Uterus (tissue), 4 donors: ENCODE data around the gene LSAMP. TPM values are rescaled to one million over a fixed set of nuclear protein-coding genes. Genes with fewer than 3 reads are reported as not detected.
A peak's percentile ranks its signal among the peaks of the same experiment; 100 is the strongest.
"Not testable (repeated sequence)": the region's sequence is repeated elsewhere in the genome, so short reads cannot be mapped to it uniquely, and the experiment has no call there.

Source experiments
- DNase-seq, 2 donors: peaks; one replicate each; pipeline ENCODE4 v3.0.0-alpha.2; 2019 to 2020
- H3K27ac ChIP-seq, 2 donors: fragments of 200-600 bp; sonication (generic); 1 replicate in 1 of 2; 2 replicates in 1 of 2; pipeline ENCODE4 v1.5.1; 2016 to 2018
- H3K27me3 ChIP-seq, 2 donors: fragments of 200-600 bp; sonication (generic); one replicate each; pipeline ENCODE4 v1.5.1; 2018 to 2019; ENCODE audit warnings: control low read depth in 1 of 2
- H3K36me3 ChIP-seq, 2 donors: fragments of 200-600 bp; sonication (generic); one replicate each; pipeline ENCODE4 v1.5.1; 2019; ENCODE audit warnings: control low read depth in 1 of 2
- H3K4me1 ChIP-seq, 2 donors: fragments of 200-600 bp; sonication (generic); one replicate each; pipeline ENCODE4 v1.5.1; 2018 to 2019; ENCODE audit warnings: control low read depth in 1 of 2
- H3K4me3 ChIP-seq, 2 donors: fragments of 200-600 bp; sonication (generic); 1 replicate in 1 of 2; 2 replicates in 1 of 2; pipeline ENCODE4 v1.5.1; 2018 to 2019; ENCODE audit warnings: mild to moderate bottlenecking in 1 of 2
- H3K9me3 ChIP-seq, 2 donors: fragments of 200-600 bp; sonication (generic); one replicate each; pipeline ENCODE4 v1.5.1; 2019; ENCODE audit warnings: control low read depth in 1 of 2
- CTCF ChIP-seq, 4 experiments: fragments of 200-600 bp in 2 of 4; fragments of 450-650 bp in 2 of 4; sonication (generic) in 2 of 4; IDR thresholded peaks; one replicate each; pipeline ENCODE4 v1.5.1; 2016 to 2019; ENCODE audit warnings: antibody characterized with exemption in 4 of 4, mild to moderate bottlenecking in 2 of 4, moderate library complexity in 1 of 4
- POLR2A ChIP-seq, 2 donors: fragments of 450-650 bp; IDR thresholded peaks; one replicate each; pipeline ENCODE4 v1.6.1; 2016; ENCODE audit warnings: antibody characterized with exemption in 2 of 2, mild to moderate bottlenecking in 1 of 2, moderate library complexity in 1 of 2
- intact Hi-C: fragments of 100-400 bp; cut with DNase I; formaldehyde crosslinking; loops from one replicate; pipeline ENCODE4 v1.15.1; 2023; ENCODE audit warnings: low total_unique reads
- total RNA-seq, 4 donors: library from RNA; depleted of rRNA in 3 of 4; stranded (reverse); fragments of >200 nt in 3 of 4; gene quantifications; one replicate each; pipeline versions ENCODE4 v1.1.0 to v1.2.4, GENCODE V29; 2014 to 2023
- donor health status: DM: yes; HTN: yes; CAD: no.

Gene LSAMP
- total RNA-seq, 4 donors from 2014 or later = 0.26 to 25.8 (median 1.8) TPM

GRCh38 chr3:115845986-115846385 lies 599.3 kb downstream of the LSAMP start:
- H3K36me3 ChIP-seq = no peaks in the 10 kb centered on the region
- no peak for DNase-seq
- H3K9me3 ChIP-seq = no peaks in the 10 kb centered on the region
- no peak overlapping the region for H3K4me3 ChIP-seq
- no peaks in the 10 kb centered on the region for H3K4me1 ChIP-seq
- no peak overlapping the region for H3K27ac ChIP-seq
- no peaks in the 10 kb centered on the region for H3K27me3 ChIP-seq
- intact Hi-C loops = no loop called here
- TF ChIP-seq CTCF (IDR thresholded peaks at IDR 0.05) (no peak), POLR2A (IDR thresholded peaks at IDR 0.05) (no peak)

- H3K4me3 ChIP-seq, H3K9me3 ChIP-seq, H3K27me3 ChIP-seq, H3K36me3 ChIP-seq, H3K4me1 ChIP-seq, DNase-seq, H3K27ac ChIP-seq, intact Hi-C loops: not testable (repeated sequence)
Measured at GRCh38 chr3:115844729-115845128, 600.6 kb downstream of the LSAMP start.

GRCh38 chr3:115843206-115843605 lies 602.1 kb downstream of the LSAMP start:
- Histone ChIP-seq H3K36me3 (no peaks in the 10 kb centered on the region), H3K9me3 (no peaks in the 10 kb centered on the region), H3K27ac (no peak overlapping the region), H3K27me3 (no peaks in the 10 kb centered on the region), H3K4me1 (no peaks in the 10 kb centered on the region), H3K4me3 (no peak overlapping the region)
- intact Hi-C loops = no loop called here
- no peak for TF ChIP-seq CTCF (IDR thresholded peaks at IDR 0.05)
- no peak for TF ChIP-seq POLR2A (IDR thresholded peaks at IDR 0.05)
- DNase-seq = no peak

GRCh38 chr3:115839246-115839645 lies 606.0 kb downstream of the LSAMP start:
- Histone ChIP-seq H3K9me3 (no peaks in the 10 kb centered on the region), H3K4me3 (no peak overlapping the region), H3K4me1 (no peaks in the 10 kb centered on the region), H3K36me3 (no peaks in the 10 kb centered on the region), H3K27me3 (no peaks in the 10 kb centered on the region), H3K27ac (no peak overlapping the region)
- DNase-seq = no peak
- TF ChIP-seq POLR2A (IDR thresholded peaks at IDR 0.05) (no peak), CTCF (IDR thresholded peaks at IDR 0.05) (no peak)
- intact Hi-C loops = no loop called here

GRCh38 chr3:115838786-115839185 lies 606.5 kb downstream of the LSAMP start:
- DNase-seq = no peak
- intact Hi-C loops = no loop called here
- Histone ChIP-seq H3K36me3 (no peaks in the 10 kb centered on the region), H3K4me3 (no peak overlapping the region), H3K9me3 (no peaks in the 10 kb centered on the region), H3K27ac (no peak overlapping the region), H3K27me3 (no peaks in the 10 kb centered on the region), H3K4me1 (no peaks in the 10 kb centered on the region)
- TF ChIP-seq POLR2A (IDR thresholded peaks at IDR 0.05) = no peak
- TF ChIP-seq CTCF (IDR thresholded peaks at IDR 0.05) = no peak

- Histone ChIP-seq H3K4me3 (no peak overlapping the region), H3K4me1 (no peaks in the 10 kb centered on the region), H3K9me3 (no peaks in the 10 kb centered on the region), H3K27me3 (no peaks in the 10 kb centered on the region), H3K36me3 (no peaks in the 10 kb centered on the region), H3K27ac (no peak overlapping the region)
- intact Hi-C loops = no loop called here
- TF ChIP-seq CTCF (IDR thresholded peaks at IDR 0.05) (peak in 2 of 4 experiments; percentile 12 to 18), POLR2A (IDR thresholded peaks at IDR 0.05) (no peak)
- no peak for DNase-seq
Measured at GRCh38 chr3:115836944-115837343, 608.3 kb downstream of the LSAMP start.
